HG03354 (cell line): ENCODE data around the gene YIPF1.

ENCODE experiments used
- ATAC-seq: cut with Tn5 transposase; IDR thresholded peaks from one replicate; pipeline ENCODE4 v1.9.1; 2021; ENCODE audit warnings: mild to moderate bottlenecking; ENCODE audit not compliant: unreplicated experiment, poor library complexity, severe bottlenecking

The YIPF1 gene

GRCh38 chr1:53889304-53890298 lies at the start of gene YIPF1:
TSS of gene YIPF1 (minus strand) at chr1:53889797. CDS start at chr1:53888937, 860 bp downstream.
- ATAC-seq, result peak; percentile 87

- ATAC-seq, result no peak
These were observed 48.7 kb upstream of the YIPF1 start for GRCh38 chr1:53938136-53938830.

GRCh38 chr1:53936430-53936829 lies 46.8 kb upstream of the YIPF1 start:
- no peak for ATAC-seq

DNA sequence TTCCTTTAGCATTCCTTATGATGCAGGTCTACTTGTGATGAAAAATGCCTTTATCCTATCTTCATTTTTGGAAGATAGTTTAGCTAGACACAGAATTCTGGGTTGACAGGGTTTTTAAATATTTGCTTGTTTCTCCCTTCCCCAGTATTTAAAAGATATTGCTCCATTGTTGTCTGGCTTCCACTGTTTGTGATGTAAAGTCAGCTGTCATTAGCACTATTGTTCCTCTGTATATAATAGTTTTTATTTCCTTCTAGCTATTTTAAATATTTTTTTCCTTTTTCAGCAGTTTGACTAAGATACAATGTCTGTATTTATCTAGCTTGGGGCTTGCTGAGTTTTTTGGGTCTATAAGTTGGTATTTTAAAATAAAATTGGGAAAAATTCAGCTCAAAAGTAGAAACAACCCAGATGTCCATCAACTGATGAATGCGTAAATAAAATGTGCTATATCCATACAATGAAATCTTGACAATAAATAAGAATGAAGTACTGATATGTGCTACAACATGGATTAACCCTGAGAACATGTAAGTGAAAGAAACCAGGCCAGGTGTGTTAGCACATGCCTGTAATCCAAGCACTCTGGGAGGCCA lies 44.7 kb upstream of the YIPF1 start:
- ATAC-seq, result no peak

- no peak for ATAC-seq
These were observed 41.9 kb upstream of the YIPF1 start for GRCh38 chr1:53931523-53931922.

DNA sequence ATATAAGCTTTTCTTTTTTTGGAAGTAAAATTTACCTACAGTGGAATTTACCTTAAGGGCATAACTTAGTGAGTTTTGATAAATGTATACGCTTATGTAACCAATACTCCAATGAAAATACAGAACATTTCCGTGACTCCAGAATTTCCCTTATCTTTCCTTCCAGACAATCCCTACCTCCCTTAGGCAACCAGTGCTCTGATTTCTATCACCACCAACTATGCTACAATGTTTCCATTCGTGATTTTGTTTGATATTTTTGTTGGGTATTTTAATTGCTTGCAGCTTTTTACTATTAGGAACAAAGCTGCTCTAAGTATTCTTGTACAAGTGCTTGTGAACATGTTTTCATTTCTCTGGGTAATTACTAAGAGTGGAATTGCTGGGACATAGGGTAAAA lies 41.3 kb upstream of the YIPF1 start:
- no peak for ATAC-seq

- no peak for ATAC-seq
These were observed 39.8 kb upstream of the YIPF1 start for GRCh38 chr1:53929246-53929960.

DNA sequence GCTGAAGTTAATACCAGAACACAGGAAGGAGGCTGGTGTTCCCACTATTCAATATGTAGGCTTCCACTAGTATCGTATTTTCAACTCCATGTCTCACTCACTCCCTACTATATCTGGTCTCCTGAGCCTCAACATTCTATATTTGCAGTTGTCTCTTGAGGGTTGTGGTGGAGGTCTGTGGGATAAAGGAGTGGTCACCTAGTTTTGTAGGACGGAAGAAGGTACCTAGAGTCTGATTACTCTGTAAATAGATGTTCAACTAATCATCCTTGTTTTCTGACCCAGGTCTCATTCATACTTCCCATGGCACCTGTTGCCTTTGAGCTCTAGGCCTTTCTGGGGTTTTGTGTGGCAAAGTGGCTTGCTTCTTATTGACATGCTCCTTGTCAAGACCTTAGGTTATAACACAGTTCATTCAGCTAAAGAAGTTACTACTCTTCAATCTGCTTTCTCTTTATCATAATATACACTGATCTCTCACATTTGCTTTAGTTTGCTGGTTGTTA lies 37.8 kb upstream of the YIPF1 start:
- ATAC-seq, result no peak

DNA sequence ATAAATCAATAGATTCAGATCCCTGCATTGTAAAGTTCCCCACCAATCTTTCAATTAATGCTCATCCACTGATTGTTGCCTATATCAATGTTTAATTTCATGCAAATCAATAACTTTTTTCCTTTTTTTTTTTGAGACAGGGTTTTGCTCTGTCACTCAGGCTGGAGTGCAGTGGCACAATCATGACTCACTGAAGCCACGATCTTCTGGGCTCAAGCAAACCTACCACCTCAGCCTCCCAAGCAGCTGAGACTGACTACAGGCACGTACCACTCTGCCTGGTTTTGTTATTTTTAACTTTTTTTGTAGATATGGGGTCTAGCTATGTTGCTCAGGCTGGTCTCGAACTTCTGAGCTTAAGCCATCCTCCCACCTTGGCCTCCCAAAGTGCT lies 30.1 kb upstream of the YIPF1 start:
- ATAC-seq, result no peak

DNA sequence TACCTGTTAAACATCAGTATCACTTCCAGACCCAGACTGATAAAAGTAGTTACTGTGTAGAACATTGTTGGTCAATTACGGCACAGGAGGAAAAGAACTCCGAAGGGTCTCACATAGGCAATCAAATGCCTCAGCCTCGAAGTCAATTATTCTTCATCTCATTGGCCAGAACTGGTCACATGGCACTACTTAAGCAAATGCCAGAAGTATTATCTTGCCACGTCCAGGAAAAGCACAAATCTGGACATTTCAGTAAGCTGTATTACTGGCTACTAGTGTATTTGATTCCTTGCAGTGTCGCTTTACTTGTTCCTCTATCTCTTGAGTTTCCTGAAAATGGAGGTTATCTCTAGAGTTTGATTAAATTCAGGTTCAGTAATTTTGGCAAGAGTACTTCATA lies 28.7 kb upstream of the YIPF1 start:
- no peak for ATAC-seq

DNA sequence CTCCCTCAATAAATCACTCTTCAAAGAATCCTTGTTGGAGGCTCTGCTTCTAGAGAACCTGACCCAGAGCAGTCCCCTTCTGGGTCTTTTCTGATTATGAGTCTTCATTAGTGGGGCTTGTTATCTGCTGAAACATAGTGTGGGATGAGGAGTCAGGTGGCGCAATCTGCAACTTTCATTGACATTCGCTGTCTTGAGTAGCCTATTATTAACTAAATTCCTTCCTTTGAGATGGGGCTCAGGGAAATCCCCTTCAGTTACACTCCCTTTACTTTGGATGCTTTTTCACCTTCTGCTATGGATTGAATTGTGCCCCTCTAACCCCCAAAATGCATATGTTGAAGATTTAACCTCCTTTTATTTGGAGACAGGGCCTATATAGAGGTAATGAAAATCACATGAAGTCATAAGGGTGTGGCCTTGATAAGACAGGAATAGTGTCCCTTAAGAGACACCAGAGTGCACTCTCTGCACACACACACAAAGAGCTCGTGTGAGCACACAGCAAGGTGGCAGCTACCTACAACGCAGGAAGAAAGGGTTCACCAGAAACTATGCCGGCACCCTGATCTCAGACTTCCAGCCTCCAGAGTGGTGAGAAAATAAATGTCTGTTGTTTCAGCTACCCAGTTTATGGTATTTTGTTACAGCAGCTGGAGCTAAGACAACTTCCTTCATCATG lies 23.9 kb upstream of the YIPF1 start:
- ATAC-seq, result no peak

- no peak for ATAC-seq
These were observed 21.8 kb upstream of the YIPF1 start for GRCh38 chr1:53911442-53911841.

DNA sequence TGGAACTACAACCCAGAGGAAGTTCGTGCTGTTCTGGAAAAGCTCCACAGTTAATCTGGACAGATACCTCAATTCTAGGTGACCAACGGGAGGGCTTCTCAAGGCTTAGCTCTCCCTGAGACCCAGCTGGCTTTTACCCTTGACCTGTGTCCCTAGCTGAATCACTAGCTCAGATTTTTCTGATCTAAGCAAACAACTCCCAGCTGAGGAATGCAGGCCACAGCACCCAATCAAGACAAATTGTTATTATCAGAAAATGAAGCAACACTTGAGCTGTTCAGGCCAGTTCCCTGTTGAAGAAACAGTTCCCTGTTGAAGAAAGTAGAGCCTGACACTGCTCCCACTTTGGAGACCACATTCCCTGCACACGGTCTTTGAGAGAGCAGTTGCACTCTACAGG lies 20.3 kb upstream of the YIPF1 start:
- ATAC-seq, result no peak

DNA sequence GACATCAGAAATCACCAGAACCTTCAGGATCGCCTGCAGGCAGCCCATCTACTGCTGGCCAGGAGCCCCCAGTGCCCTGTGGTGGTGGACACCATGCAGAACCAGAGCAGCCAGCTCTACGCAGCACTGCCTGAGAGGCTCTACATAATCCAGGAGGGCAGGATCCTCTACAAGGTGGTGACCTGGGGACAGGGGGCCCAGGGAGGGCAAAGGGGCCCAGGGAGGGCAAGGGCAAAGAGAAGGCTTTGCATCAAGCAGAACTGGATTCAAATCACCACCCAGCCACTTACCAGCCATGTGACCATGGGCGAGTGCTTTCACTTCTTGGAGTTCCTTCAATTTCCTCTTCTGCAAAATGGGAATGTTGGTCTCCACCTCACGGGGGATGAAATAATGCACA lies 16.5 kb upstream of the YIPF1 start:
- no peak for ATAC-seq

DNA sequence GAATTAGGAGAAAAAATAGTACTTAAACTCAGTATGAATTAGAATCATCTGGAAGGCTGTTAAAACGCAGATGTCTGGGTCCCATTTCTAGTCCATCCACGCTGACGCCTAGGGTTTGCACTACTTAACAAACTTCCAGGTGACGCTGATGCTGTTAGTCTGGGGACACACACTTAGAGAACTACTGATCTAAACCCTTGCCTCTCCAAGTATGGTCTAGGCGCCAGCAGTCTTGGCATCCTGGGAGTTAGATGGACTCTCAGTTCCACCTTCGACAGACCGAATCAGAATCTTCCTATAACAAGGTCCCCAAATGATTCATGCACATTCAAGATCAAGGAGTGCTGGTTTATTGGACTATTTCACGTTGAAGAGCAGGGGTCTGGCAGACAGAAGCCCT lies 15.9 kb upstream of the YIPF1 start:
- ATAC-seq, result no peak

DNA sequence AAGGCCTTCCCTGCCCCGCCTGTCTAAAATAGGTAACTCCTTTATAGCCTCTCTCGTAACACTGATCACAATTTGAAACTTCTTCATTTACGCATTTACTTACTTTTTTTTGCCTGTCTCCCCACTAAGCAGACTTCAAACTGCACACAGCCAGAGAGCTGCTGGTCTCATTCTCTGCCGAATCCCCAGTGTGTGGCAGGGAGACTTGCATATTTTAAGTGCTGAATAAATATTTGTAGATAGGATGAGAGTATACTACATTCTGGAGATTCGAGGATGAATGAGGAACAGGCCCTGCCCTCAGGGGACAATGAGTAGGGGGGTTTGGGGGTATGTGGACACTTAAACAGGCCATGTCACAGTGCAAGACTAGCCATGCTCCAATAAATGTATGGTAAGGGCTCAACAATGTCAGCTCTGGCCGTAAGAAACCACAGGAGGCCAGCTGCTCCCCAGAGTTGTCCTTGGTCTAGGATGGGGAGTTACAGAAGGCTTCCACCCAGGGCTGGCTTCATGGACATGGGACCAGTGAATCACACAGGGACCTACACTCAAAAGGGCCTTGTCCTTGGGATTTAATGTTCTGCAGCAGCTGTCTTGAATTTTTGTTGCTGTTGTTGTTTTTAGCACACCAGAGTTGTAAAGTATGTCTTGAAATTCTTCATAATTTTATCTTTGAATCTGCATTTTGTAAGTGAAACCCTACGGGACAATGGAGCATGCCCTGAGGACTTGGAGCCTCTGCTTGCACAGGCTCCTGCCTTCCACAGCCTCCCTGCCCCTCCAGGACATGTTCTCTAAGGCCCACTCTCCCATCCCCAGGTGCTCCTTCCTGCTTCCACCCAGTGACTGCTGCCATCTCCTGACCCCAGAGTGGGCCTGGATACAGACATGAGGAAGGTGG lies 12.9 kb upstream of the YIPF1 start:
- no peak for ATAC-seq

GRCh38 chr1:53899708-53900107 lies 10.1 kb upstream of the YIPF1 start:
- ATAC-seq, result no peak

DNA sequence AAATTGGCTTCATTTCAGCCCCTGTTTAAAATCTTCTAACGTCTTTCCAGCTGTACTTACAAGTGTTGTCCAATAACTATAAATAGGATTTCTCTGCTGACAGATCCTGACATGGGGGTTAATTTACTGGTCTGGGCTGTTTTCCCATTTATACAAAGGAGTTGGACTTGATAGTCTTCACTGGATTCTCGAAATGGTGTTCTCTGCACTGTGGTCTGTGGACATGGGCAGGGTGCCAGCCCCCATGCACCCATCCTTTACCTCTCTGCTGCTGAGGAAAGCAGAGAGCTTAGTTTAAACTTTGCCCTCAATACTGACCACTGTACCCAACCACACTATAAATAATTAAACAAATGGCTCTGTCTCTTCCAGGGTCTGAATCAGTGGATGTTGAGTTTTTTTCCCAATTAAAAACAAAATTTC lies 9.6 kb upstream of the YIPF1 start:
- ATAC-seq, result no peak
